PFSK-1 (cell line): ENCODE results near the gene NXPH4.

Experiments used
- FOXP2 ChIP-seq: optimal IDR thresholded peaks from 2 replicates; pipeline ENCODE3; 2011; ENCODE audit warnings: borderline replicate concordance, control low read depth, inconsistent platforms; ENCODE audit not compliant: insufficient read depth; ENCODE audit errors: extremely low read length, extremely low read depth
- POLR2AphosphoS5 ChIP-seq: IDR thresholded peaks from 2 replicates; pipeline ENCODE4 v1.6.1; 2012; ENCODE audit warnings: low read depth, mild to moderate bottlenecking, control low read depth, low read length, moderate library complexity
- REST ChIP-seq, 2 experiments: IDR thresholded peaks; 2 replicates each; pipeline versions ENCODE4 v1.6.1 to v1.8.0; 2011 to 2012; ENCODE audit warnings: low read depth in 2 of 2, low read length in 2 of 2, control low read depth in 1 of 2, inconsistent platforms in 1 of 2, mild to moderate bottlenecking in 1 of 2, moderate library complexity in 1 of 2; ENCODE audit not compliant: insufficient read depth in 1 of 2
- SIN3A ChIP-seq: IDR thresholded peaks from 2 replicates; pipeline ENCODE4 v1.6.1; 2012; ENCODE audit warnings: mild to moderate bottlenecking, low read length, moderate library complexity, borderline replicate concordance; ENCODE audit not compliant: insufficient read depth
- TAF1 ChIP-seq: IDR thresholded peaks from 2 replicates; pipeline ENCODE4 v1.6.1; 2012; ENCODE audit warnings: low read length, control low read depth, borderline replicate concordance; ENCODE audit not compliant: insufficient read depth

Gene NXPH4

GRCh38 chr12:57227315-57228115, 10.9 kb downstream of the NXPH4 start:
- TF ChIP-seq REST (IDR thresholded peaks at IDR 0.05; ENCODE audit: insufficient read depth in 1 of 2, low read depth in 2 of 2, low read length in 2 of 2) (no peak), SIN3A (no peak), FOXP2 (no peak), TAF1 (no peak), POLR2AphosphoS5 (no peak)

GRCh38 chr12:57229046-57229633, 12.5 kb downstream of the NXPH4 start:
- TF ChIP-seq POLR2AphosphoS5 (no peak), REST (IDR thresholded peaks at IDR 0.05; ENCODE audit: insufficient read depth in 1 of 2, low read depth in 2 of 2, low read length in 2 of 2) (no peak), FOXP2 (no peak), SIN3A (no peak), TAF1 (no peak; the same call in 1 of the 2 replicates)

GRCh38 chr12:57229634-57230380, 13.2 kb downstream of the NXPH4 start, which contains the start of gene SHMT2:
Gene SHMT2 (plus strand): TSS chr12:57229711. CDS start chr12:57229779, 68 bp downstream.
- TF ChIP-seq FOXP2 (no peak), REST (IDR thresholded peaks at IDR 0.05; ENCODE audit: insufficient read depth in 1 of 2, low read depth in 2 of 2, low read length in 2 of 2) (no peak), POLR2AphosphoS5 (peak; percentile 85), TAF1 (peak; percentile 69; the same call in 1 of the 2 replicates), SIN3A (0 out of 2 replicates have a peak, but pooled peaks have one; percentile 1)

GRCh38 chr12:57230381-57231155, 14.0 kb downstream of the NXPH4 start:
- TF ChIP-seq FOXP2 (no peak), TAF1 (no peak), REST (IDR thresholded peaks at IDR 0.05; ENCODE audit: insufficient read depth in 1 of 2, low read depth in 2 of 2, low read length in 2 of 2) (no peak), POLR2AphosphoS5 (peak; percentile 36), SIN3A (no peak)
